H1 (cell line): ENCODE results near the gene CLDN24. TPM values are rescaled to one million over a fixed set of nuclear protein-coding genes. Genes with fewer than 3 reads are reported as not detected.

Experiments used
- BACH1 ChIP-seq: IDR thresholded peaks from 2 replicates; pipeline ENCODE4 v1.6.1; 2012; ENCODE audit warnings: low read length, improper control_type of control experiment
- BRCA1 ChIP-seq: IDR thresholded peaks from 2 replicates; pipeline ENCODE4 v1.6.1; 2012; ENCODE audit warnings: low read depth, low read length, improper control_type of control experiment
- POLR2A ChIP-seq, 2 experiments: IDR thresholded peaks; 1 replicate in 1 of 2; 2 replicates in 1 of 2; pipeline ENCODE4 v1.6.1; 2011; ENCODE audit warnings: low read depth in 2 of 2, low read length in 2 of 2, mild to moderate bottlenecking in 2 of 2; ENCODE audit errors: control extremely low read depth in 1 of 2
- RAD21 ChIP-seq, 2 experiments: IDR thresholded peaks in 1 of 2; conservative IDR thresholded peaks in 1 of 2; 2 replicates each; pipeline ENCODE4 v1.6.1; 2011; ENCODE audit warnings: low read depth in 2 of 2, low read length in 2 of 2, improper control_type of control experiment in 1 of 2, inconsistent platforms in 1 of 2, mild to moderate bottlenecking in 1 of 2, moderate library complexity in 1 of 2
- RNF2 ChIP-seq: fragments of 200-900, 300-1000 bp; sonication (generic); IDR thresholded peaks from 2 replicates; pipeline ENCODE4 v1.7.1; 2016; ENCODE audit warnings: borderline replicate concordance, low read depth, mild to moderate bottlenecking, antibody characterized with exemption, low read length; ENCODE audit not compliant: poor library complexity, severe bottlenecking; ENCODE audit errors: missing control alignments
- RXRA ChIP-seq: IDR thresholded peaks from 2 replicates; pipeline ENCODE4 v1.6.1; 2011; ENCODE audit warnings: low read depth, mild to moderate bottlenecking, low read length, moderate library complexity; ENCODE audit not compliant: insufficient read depth
- SRF ChIP-seq: IDR thresholded peaks from 2 replicates; pipeline ENCODE4 v1.6.1; 2011; ENCODE audit warnings: mild to moderate bottlenecking, low read depth, low read length, moderate library complexity
- TBP ChIP-seq: IDR thresholded peaks from 2 replicates; pipeline ENCODE4 v1.6.1; 2011; ENCODE audit warnings: low read depth, low read length, improper control_type of control experiment
- TCF12 ChIP-seq: IDR thresholded peaks from 2 replicates; pipeline ENCODE4 v1.6.1; 2011; ENCODE audit warnings: low read depth, mild to moderate bottlenecking, low read length
- polyA plus RNA-seq, 7 experiments: library from polyadenylated mRNA; depleted of rRNA in 3 of 7; stranded (reverse) in 5 of 7; unstranded in 2 of 7; fragments of >200 nt in 5 of 7; fragments of 200-250 nt in 2 of 7; gene quantifications; 1 replicate in 5 of 7; 2 replicates in 1 of 7; 4 replicates in 1 of 7; pipeline versions ENCODE4 v1.2.1 to v1.2.3, GENCODE V29; 2011 to 2013; ENCODE audit warnings: missing spikeins in 2 of 7, mixed read lengths in 2 of 7
- total RNA-seq: library from RNA; stranded (reverse); fragmentation: NEBNext Ultra II Directional; extraction: Animal tissue kit (Norgen Biotek cat#: 25700); gene quantifications from 2 replicates; pipeline ENCODE4 v1.2.1, GENCODE V29; 2021
- TF ChIP-seq, protein P1 (sequence below): fragments of 300-600 bp; sonication (generic); IDR thresholded peaks from 2 replicates; pipeline ENCODE4 v1.7.1; 2012; ENCODE audit warnings: low read length, moderate library complexity, mild to moderate bottlenecking, inconsistent platforms; ENCODE audit not compliant: insufficient replicate concordance

Gene CLDN24
- total and polyA plus RNA-seq, 2 of the 8 experiments (the other 6 are each of a cell fraction or from before 2014, with no cell fraction given), result not detected

DNA sequence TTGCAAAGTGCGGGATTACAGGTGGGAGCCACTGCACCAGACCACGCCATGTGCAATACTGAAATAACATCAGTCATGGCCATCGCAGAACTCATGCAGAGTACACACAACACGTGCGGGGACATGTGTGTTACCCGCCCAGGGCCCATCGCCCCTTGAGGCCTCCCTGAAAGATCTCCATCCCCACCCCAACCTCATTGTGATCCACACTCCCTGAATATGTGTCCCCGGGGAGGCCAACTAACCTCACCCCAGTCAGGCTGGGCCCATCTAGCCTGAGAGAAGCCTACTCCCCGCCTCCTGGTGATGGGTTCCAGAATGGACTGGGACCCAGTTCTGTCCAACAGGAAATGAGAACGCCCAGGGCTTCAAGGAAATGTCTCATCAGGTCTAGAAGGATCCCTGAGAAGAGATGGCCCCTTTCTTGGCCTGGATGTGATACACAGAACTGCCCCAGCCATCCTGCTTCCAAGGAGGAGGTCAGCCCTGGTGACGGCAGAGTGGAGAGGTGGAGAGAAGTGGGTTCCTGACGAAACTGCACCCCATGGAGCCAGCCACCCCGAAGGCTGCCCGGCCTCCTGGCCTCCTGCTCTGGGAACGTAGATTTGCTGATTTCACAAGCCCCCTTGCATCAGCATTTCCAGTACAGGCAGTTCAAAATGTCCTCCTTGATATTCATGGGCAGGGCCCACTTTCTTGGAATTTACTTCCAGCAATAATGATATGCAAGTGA is 22.5 kb upstream of the CLDN24 start (continued):
- TF ChIP-seq, protein P1, sequence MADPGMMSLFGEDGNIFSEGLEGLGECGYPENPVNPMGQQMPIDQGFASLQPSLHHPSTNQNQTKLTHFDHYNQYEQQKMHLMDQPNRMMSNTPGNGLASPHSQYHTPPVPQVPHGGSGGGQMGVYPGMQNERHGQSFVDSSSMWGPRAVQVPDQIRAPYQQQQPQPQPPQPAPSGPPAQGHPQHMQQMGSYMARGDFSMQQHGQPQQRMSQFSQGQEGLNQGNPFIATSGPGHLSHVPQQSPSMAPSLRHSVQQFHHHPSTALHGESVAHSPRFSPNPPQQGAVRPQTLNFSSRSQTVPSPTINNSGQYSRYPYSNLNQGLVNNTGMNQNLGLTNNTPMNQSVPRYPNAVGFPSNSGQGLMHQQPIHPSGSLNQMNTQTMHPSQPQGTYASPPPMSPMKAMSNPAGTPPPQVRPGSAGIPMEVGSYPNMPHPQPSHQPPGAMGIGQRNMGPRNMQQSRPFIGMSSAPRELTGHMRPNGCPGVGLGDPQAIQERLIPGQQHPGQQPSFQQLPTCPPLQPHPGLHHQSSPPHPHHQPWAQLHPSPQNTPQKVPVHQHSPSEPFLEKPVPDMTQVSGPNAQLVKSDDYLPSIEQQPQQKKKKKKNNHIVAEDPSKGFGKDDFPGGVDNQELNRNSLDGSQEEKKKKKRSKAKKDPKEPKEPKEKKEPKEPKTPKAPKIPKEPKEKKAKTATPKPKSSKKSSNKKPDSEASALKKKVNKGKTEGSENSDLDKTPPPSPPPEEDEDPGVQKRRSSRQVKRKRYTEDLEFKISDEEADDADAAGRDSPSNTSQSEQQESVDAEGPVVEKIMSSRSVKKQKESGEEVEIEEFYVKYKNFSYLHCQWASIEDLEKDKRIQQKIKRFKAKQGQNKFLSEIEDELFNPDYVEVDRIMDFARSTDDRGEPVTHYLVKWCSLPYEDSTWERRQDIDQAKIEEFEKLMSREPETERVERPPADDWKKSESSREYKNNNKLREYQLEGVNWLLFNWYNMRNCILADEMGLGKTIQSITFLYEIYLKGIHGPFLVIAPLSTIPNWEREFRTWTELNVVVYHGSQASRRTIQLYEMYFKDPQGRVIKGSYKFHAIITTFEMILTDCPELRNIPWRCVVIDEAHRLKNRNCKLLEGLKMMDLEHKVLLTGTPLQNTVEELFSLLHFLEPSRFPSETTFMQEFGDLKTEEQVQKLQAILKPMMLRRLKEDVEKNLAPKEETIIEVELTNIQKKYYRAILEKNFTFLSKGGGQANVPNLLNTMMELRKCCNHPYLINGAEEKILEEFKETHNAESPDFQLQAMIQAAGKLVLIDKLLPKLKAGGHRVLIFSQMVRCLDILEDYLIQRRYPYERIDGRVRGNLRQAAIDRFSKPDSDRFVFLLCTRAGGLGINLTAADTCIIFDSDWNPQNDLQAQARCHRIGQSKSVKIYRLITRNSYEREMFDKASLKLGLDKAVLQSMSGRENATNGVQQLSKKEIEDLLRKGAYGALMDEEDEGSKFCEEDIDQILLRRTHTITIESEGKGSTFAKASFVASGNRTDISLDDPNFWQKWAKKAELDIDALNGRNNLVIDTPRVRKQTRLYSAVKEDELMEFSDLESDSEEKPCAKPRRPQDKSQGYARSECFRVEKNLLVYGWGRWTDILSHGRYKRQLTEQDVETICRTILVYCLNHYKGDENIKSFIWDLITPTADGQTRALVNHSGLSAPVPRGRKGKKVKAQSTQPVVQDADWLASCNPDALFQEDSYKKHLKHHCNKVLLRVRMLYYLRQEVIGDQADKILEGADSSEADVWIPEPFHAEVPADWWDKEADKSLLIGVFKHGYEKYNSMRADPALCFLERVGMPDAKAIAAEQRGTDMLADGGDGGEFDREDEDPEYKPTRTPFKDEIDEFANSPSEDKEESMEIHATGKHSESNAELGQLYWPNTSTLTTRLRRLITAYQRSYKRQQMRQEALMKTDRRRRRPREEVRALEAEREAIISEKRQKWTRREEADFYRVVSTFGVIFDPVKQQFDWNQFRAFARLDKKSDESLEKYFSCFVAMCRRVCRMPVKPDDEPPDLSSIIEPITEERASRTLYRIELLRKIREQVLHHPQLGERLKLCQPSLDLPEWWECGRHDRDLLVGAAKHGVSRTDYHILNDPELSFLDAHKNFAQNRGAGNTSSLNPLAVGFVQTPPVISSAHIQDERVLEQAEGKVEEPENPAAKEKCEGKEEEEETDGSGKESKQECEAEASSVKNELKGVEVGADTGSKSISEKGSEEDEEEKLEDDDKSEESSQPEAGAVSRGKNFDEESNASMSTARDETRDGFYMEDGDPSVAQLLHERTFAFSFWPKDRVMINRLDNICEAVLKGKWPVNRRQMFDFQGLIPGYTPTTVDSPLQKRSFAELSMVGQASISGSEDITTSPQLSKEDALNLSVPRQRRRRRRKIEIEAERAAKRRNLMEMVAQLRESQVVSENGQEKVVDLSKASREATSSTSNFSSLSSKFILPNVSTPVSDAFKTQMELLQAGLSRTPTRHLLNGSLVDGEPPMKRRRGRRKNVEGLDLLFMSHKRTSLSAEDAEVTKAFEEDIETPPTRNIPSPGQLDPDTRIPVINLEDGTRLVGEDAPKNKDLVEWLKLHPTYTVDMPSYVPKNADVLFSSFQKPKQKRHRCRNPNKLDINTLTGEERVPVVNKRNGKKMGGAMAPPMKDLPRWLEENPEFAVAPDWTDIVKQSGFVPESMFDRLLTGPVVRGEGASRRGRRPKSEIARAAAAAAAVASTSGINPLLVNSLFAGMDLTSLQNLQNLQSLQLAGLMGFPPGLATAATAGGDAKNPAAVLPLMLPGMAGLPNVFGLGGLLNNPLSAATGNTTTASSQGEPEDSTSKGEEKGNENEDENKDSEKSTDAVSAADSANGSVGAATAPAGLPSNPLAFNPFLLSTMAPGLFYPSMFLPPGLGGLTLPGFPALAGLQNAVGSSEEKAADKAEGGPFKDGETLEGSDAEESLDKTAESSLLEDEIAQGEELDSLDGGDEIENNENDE, result no peak
- TF ChIP-seq BACH1 (no peak), RAD21 (IDR thresholded peaks at IDR 0.05 in 1 of 2, conservative IDR thresholded peaks at IDR 0.05 in 1 of 2; ENCODE audit: low read depth in 2 of 2, low read length in 2 of 2) (no peak), TCF12 (no peak), SRF (no peak), BRCA1 (no peak), RXRA (no peak), TBP (no peak), POLR2A (IDR thresholded peaks at IDR 0.05; ENCODE audit: control extremely low read depth in 1 of 2, low read depth in 2 of 2, low read length in 2 of 2) (no peak), RNF2 (no peak)
